Fibroblast of lung (primary cell): ENCODE results near the gene MYZAP. TPM values are rescaled to one million over a fixed set of nuclear protein-coding genes. Genes with fewer than 3 reads are reported as not detected.
A peak's percentile ranks its signal among the peaks of the same experiment; 100 is the strongest.

Experiments used
- DNase-seq, 2 donors: peaks; one replicate each; pipeline versions ENCODE4 v3.0.0 to v3.0.0-alpha.2; 2010; ENCODE audit warnings: low read depth in 2 of 2
- H2AFZ ChIP-seq: 2 replicates; pipeline ENCODE4 v1.5.1; 2012; ENCODE audit warnings: low read length, control low read depth, inconsistent platforms
- H3K27ac ChIP-seq: 2 replicates; pipeline ENCODE4 v1.5.1; 2011; ENCODE audit warnings: low read length, control low read depth; ENCODE audit not compliant: insufficient read depth
- H3K27me3 ChIP-seq: 2 replicates; pipeline ENCODE4 v1.5.1; 2011; ENCODE audit warnings: mild to moderate bottlenecking, low read length; ENCODE audit not compliant: control insufficient read depth, insufficient read depth
- H3K36me3 ChIP-seq: 2 replicates; pipeline ENCODE4 v1.5.1; 2011; ENCODE audit warnings: low read length; ENCODE audit not compliant: control insufficient read depth, insufficient read depth
- H3K4me1 ChIP-seq: 2 replicates; pipeline ENCODE4 v1.5.1; 2011; ENCODE audit warnings: low read length; ENCODE audit not compliant: control insufficient read depth, insufficient read depth; ENCODE audit errors: extremely low read depth
- H3K4me2 ChIP-seq: 2 replicates; pipeline ENCODE4 v1.5.1; 2011; ENCODE audit warnings: low read length, control low read depth; ENCODE audit not compliant: insufficient read depth; ENCODE audit errors: extremely low read depth
- H3K4me3 ChIP-seq, 4 experiments: fragments of 200-600 bp in 1 of 4; sonication (generic) in 1 of 4; replicated peaks in 1 of 4; 2 replicates each; pipeline ENCODE4 v1.5.1; 2011 to 2016; ENCODE audit warnings: low read length in 4 of 4, low read depth in 3 of 4, mild to moderate bottlenecking in 3 of 4, control low read depth in 2 of 4, inconsistent platforms in 1 of 4, mixed read lengths in 1 of 4; ENCODE audit not compliant: insufficient read depth in 1 of 4; ENCODE audit errors: control extremely low read depth in 1 of 4
- H3K79me2 ChIP-seq: 2 replicates; pipeline ENCODE4 v1.5.1; 2012; ENCODE audit warnings: mild to moderate bottlenecking, low read length, inconsistent platforms; ENCODE audit not compliant: control insufficient read depth, insufficient read depth
- H3K9ac ChIP-seq: 2 replicates; pipeline ENCODE4 v1.5.1; 2011; ENCODE audit warnings: mild to moderate bottlenecking, low read length, control low read depth; ENCODE audit not compliant: insufficient read depth
- H3K9me3 ChIP-seq: 2 replicates; pipeline ENCODE4 v1.5.1; 2012; ENCODE audit warnings: low read depth, low read length; ENCODE audit not compliant: control insufficient read depth, insufficient read depth
- H4K20me1 ChIP-seq: 2 replicates; pipeline ENCODE4 v1.5.1; 2011; ENCODE audit warnings: low read length; ENCODE audit not compliant: control insufficient read depth, insufficient read depth; ENCODE audit errors: extremely low read depth
- CTCF ChIP-seq, 2 donors: IDR thresholded peaks in 1 of 2; conservative IDR thresholded peaks in 1 of 2; 1 replicate in 1 of 2; 2 replicates in 1 of 2; pipeline ENCODE4 v1.5.1; 2011 to 2012; ENCODE audit warnings: low read length in 2 of 2, control low read depth in 1 of 2, inconsistent platforms in 1 of 2, low read depth in 1 of 2, mild to moderate bottlenecking in 1 of 2
- EZH2 ChIP-seq: IDR thresholded peaks from 2 replicates; pipeline ENCODE4 v1.5.1; 2012; ENCODE audit warnings: low read length, control low read depth, mild to moderate bottlenecking; ENCODE audit errors: missing control alignments
- polyA plus RNA-seq, 2 donors: library from polyadenylated mRNA; depleted of rRNA in 1 of 2; stranded (reverse) in 1 of 2; unstranded in 1 of 2; fragments of >200 nt; gene quantifications; 2 replicates each; pipeline ENCODE4 v1.2.1, GENCODE V29; 2011 to 2012; ENCODE audit warnings: missing spikeins in 1 of 2
- total RNA-seq: library from RNA; depleted of rRNA; stranded (reverse); fragments of >200 nt; gene quantifications from 2 replicates; pipeline ENCODE4 v1.2.1, GENCODE V29; 2014

MYZAP gene
- total and polyA plus RNA-seq, 2 donors (not counting 1 experiment from before 2014, with no cell fraction given), result 0.17 TPM; not detected in 1

GRCh38 chr15:57646087-57646486 is 54.4 kb downstream of the MYZAP start:
- Histone ChIP-seq H3K4me3 (no peak overlapping the region), H3K36me3 (no peaks in the 10 kb centered on the region), H4K20me1 (no peaks in the 10 kb centered on the region), H2AFZ (no peak overlapping the region), H3K27ac (no peak overlapping the region), H3K4me1 (no peaks in the 10 kb centered on the region), H3K9ac (no peak overlapping the region), H3K4me2 (no peak overlapping the region), H3K27me3 (peaks cover 7% of the 10 kb centered on the region), H3K9me3 (no peaks in the 10 kb centered on the region), H3K79me2 (no peaks in the 10 kb centered on the region)
- no peak for DNase-seq
- no peak for TF ChIP-seq EZH2
- no peak for TF ChIP-seq CTCF (conservative IDR thresholded peaks at IDR 0.05 in 1 of 2, IDR thresholded peaks at IDR 0.05 in 1 of 2; ENCODE audit: low read depth in 1 of 2, low read length in 2 of 2)

DNA sequence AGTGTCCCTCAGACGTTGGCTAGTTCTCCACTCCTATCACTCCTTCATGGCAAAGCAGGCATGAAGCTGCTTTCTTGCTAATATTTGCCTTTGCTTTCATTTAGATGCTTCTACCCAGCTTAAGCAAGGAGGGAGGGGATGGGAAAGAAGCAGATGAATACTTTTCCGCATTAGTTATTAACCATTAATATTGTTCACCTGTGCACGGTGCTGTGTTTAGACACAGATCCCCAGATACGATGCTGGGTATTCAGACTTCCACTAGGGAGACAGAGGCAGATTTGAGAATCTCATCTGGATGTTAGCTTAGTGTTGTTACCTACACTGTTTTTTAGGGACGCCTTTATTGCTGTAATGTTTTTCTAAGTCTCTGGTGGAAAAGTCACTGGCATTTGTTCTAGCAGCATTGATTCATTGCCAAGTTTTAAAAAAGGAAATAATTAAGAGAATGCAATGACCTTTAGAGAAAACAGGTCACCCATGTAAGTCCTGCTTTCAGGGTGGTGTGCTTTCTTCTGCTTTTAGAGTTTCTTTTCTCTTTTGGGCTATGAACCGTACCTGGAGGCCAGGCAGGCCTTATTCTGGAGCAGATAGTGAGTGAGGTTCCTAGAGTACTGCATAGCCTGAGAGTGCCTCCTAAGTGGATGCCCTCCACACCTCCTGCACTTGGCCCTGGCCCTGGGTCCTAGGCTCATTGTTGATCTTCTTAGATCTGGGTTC is 55.5 kb downstream of the MYZAP start:
- Histone ChIP-seq H3K27ac (no peak overlapping the region), H3K27me3 (peaks cover 7% of the 10 kb centered on the region), H3K36me3 (no peaks in the 10 kb centered on the region), H4K20me1 (no peaks in the 10 kb centered on the region), H3K4me2 (no peak overlapping the region), H3K9ac (no peak overlapping the region), H3K4me1 (no peaks in the 10 kb centered on the region), H2AFZ (no peak overlapping the region), H3K79me2 (no peaks in the 10 kb centered on the region), H3K4me3 (no peak overlapping the region), H3K9me3 (no peaks in the 10 kb centered on the region)
- DNase-seq, result no peak
- TF ChIP-seq CTCF (conservative IDR thresholded peaks at IDR 0.05 in 1 of 2, IDR thresholded peaks at IDR 0.05 in 1 of 2; ENCODE audit: low read depth in 1 of 2, low read length in 2 of 2) (no peak), EZH2 (no peak)

- Histone ChIP-seq H3K27me3 (peaks cover 7% of the 10 kb centered on the region), H3K4me3 (no peak overlapping the region), H3K36me3 (no peaks in the 10 kb centered on the region), H3K27ac (no peak overlapping the region), H3K9me3 (no peaks in the 10 kb centered on the region), H3K79me2 (no peaks in the 10 kb centered on the region), H2AFZ (no peak overlapping the region), H3K9ac (no peak overlapping the region), H3K4me2 (no peak overlapping the region), H3K4me1 (no peaks in the 10 kb centered on the region), H4K20me1 (no peaks in the 10 kb centered on the region)
- TF ChIP-seq EZH2 (no peak), CTCF (conservative IDR thresholded peaks at IDR 0.05 in 1 of 2, IDR thresholded peaks at IDR 0.05 in 1 of 2; ENCODE audit: low read depth in 1 of 2, low read length in 2 of 2) (no peak)
- peak; percentile 14 to 48 for DNase-seq
These were observed 56.1 kb downstream of the MYZAP start for GRCh38 chr15:57647791-57648130.
